ENCODE results near the gene PLK3. TPM values are rescaled to one million over a fixed set of nuclear protein-coding genes. Genes with fewer than 3 reads are reported as not detected.

The PLK3 gene
- total and polyA plus RNA-seq, 9 of the 15 experiments (the other 6 are each of a cell fraction or from before 2014, with no cell fraction given) = 0.52 to 22.7 (median 11.0) TPM

DNA sequence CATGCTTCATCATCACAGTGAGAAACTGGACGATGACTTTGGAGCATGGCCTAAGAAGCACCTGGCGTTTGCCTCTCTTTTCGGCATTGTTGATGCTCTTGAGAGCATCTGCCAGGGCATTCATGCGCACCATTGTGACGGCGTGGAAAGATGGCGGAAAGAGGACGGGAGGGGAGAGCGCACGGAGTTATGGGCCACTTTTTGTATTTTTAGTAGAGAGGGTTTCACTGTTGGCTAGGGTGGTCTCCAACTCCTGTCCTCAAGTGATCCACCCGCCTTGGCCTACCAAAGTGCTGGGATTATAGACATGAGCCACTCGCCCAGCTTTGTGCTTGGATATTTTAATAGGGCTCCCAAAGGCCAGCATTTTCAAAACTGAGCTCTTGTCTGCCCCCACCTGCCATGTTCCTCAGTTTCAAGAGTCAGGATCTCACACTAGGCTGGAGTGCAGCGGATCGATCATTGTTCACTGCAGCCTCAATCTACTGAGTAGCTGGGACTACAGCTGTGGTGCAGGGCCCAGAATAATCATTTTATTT, 19.5 kb upstream of the PLK3 start (continued):
- TF ChIP-seq ATF7 (IDR thresholded peaks at IDR 0.05) = no peak
- TF ChIP-seq, protein P1, sequence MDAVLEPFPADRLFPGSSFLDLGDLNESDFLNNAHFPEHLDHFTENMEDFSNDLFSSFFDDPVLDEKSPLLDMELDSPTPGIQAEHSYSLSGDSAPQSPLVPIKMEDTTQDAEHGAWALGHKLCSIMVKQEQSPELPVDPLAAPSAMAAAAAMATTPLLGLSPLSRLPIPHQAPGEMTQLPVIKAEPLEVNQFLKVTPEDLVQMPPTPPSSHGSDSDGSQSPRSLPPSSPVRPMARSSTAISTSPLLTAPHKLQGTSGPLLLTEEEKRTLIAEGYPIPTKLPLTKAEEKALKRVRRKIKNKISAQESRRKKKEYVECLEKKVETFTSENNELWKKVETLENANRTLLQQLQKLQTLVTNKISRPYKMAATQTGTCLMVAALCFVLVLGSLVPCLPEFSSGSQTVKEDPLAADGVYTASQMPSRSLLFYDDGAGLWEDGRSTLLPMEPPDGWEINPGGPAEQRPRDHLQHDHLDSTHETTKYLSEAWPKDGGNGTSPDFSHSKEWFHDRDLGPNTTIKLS (IDR thresholded peaks at IDR 0.05; ENCODE audit: borderline replicate concordance, low read depth) = no peak
- TF ChIP-seq FOXA3 (CRISPR knock-in tag; conservative IDR thresholded peaks at IDR 0.05 in 1 of 2, IDR thresholded peaks at IDR 0.05 in 1 of 2) = no peak
- no peak for TF ChIP-seq MAFF (IDR thresholded peaks at IDR 0.05; ENCODE audit: low read length)
- TF ChIP-seq KDM5B (IDR thresholded peaks at IDR 0.05; ENCODE audit: insufficient replicate concordance, low read depth, low read length) = peak; percentile 26
- no peak for TF ChIP-seq CBX8 (IDR thresholded peaks at IDR 0.05; ENCODE audit: borderline replicate concordance, extremely low read depth, low read depth, low read length, poor library complexity, severe bottlenecking)
- TF ChIP-seq, protein P2, sequence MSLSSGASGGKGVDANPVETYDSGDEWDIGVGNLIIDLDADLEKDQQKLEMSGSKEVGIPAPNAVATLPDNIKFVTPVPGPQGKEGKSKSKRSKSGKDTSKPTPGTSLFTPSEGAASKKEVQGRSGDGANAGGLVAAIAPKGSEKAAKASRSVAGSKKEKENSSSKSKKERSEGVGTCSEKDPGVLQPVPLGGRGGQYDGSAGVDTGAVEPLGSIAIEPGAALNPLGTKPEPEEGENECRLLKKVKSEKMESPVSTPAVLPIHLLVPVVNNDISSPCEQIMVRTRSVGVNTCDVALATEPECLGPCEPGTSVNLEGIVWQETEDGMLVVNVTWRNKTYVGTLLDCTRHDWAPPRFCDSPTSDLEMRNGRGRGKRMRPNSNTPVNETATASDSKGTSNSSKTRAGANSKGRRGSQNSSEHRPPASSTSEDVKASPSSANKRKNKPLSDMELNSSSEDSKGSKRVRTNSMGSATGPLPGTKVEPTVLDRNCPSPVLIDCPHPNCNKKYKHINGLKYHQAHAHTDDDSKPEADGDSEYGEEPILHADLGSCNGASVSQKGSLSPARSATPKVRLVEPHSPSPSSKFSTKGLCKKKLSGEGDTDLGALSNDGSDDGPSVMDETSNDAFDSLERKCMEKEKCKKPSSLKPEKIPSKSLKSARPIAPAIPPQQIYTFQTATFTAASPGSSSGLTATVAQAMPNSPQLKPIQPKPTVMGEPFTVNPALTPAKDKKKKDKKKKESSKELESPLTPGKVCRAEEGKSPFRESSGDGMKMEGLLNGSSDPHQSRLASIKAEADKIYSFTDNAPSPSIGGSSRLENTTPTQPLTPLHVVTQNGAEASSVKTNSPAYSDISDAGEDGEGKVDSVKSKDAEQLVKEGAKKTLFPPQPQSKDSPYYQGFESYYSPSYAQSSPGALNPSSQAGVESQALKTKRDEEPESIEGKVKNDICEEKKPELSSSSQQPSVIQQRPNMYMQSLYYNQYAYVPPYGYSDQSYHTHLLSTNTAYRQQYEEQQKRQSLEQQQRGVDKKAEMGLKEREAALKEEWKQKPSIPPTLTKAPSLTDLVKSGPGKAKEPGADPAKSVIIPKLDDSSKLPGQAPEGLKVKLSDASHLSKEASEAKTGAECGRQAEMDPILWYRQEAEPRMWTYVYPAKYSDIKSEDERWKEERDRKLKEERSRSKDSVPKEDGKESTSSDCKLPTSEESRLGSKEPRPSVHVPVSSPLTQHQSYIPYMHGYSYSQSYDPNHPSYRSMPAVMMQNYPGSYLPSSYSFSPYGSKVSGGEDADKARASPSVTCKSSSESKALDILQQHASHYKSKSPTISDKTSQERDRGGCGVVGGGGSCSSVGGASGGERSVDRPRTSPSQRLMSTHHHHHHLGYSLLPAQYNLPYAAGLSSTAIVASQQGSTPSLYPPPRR (CRISPR knock-in tag; IDR thresholded peaks at IDR 0.05; ENCODE audit: borderline replicate concordance) = 0 out of 2 replicates have a peak, but pooled peaks have one; percentile 14
- TF ChIP-seq DNMT1 (IDR thresholded peaks at IDR 0.05) = no peak
- peak; percentile 41; the same call in 1 of the 2 replicates for TF ChIP-seq MYNN (IDR thresholded peaks at IDR 0.05)
- no peak for TF ChIP-seq MYNN (CRISPR knock-in tag; IDR thresholded peaks at IDR 0.05)
- peak; percentile 83; the same call in 1 of the 2 replicates for TF ChIP-seq THRAP3 (IDR thresholded peaks at IDR 0.05; ENCODE audit: borderline replicate concordance)
- TF ChIP-seq ZZZ3 (IDR thresholded peaks at IDR 0.05) = no peak
- TF ChIP-seq, protein P3, sequence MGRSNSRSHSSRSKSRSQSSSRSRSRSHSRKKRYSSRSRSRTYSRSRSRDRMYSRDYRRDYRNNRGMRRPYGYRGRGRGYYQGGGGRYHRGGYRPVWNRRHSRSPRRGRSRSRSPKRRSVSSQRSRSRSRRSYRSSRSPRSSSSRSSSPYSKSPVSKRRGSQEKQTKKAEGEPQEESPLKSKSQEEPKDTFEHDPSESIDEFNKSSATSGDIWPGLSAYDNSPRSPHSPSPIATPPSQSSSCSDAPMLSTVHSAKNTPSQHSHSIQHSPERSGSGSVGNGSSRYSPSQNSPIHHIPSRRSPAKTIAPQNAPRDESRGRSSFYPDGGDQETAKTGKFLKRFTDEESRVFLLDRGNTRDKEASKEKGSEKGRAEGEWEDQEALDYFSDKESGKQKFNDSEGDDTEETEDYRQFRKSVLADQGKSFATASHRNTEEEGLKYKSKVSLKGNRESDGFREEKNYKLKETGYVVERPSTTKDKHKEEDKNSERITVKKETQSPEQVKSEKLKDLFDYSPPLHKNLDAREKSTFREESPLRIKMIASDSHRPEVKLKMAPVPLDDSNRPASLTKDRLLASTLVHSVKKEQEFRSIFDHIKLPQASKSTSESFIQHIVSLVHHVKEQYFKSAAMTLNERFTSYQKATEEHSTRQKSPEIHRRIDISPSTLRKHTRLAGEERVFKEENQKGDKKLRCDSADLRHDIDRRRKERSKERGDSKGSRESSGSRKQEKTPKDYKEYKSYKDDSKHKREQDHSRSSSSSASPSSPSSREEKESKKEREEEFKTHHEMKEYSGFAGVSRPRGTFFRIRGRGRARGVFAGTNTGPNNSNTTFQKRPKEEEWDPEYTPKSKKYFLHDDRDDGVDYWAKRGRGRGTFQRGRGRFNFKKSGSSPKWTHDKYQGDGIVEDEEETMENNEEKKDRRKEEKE (IDR thresholded peaks at IDR 0.05; ENCODE audit: borderline replicate concordance in 1 of 2, control insufficient read depth in 1 of 2, low read depth in 2 of 2, low read length in 1 of 2) = peak in 1 of 2 experiments; percentile 57; a peak in 1 of 4 replicates
- TF ChIP-seq ZNF551 (CRISPR knock-in tag; IDR thresholded peaks at IDR 0.05) = 0 out of 2 replicates have a peak, but pooled peaks have one; percentile 36
- TF ChIP-seq, protein P4, sequence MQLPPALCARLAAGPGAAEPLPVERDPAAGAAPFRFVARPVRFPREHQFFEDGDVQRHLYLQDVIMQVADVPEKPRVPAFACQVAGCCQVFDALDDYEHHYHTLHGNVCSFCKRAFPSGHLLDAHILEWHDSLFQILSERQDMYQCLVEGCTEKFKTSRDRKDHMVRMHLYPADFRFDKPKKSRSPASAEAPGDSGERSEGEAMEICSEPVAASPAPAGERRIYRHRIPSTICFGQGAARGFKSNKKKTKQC (CRISPR knock-in tag; IDR thresholded peaks at IDR 0.05) = no peak
